Activated CD8-positive, alpha-beta T cell treated with anti-CD3 and anti-CD28 coated beads for 36 hours (primary cell): ENCODE measurements around the gene PDXP. TPM values are rescaled to one million over a fixed set of nuclear protein-coding genes. Genes with fewer than 3 reads are reported as not detected.
"Not testable (repeated sequence)": the region's sequence is repeated elsewhere in the genome, so short reads cannot be mapped to it uniquely, and the experiment has no call there.

Experiments
- ATAC-seq: fragments of 200-7000 bp; cut with Tn5 transposase; one replicate; pipeline ENCODE4 v1.10.0; 2021; ENCODE audit warnings: mild to moderate bottlenecking, moderate library complexity
- CTCF ChIA-PET: fragments of 350-600 bp; sonication (Branson Sonifier 250); formaldehyde crosslinking; loops from one replicate; lab custom pipeline; 2021; ENCODE audit warnings: antibody characterized with exemption; lab: Charles Lee
- POLR2A ChIA-PET: fragments of 350-600 bp; sonication (Branson Sonifier 250); formaldehyde crosslinking; loops from one replicate; lab custom pipeline; 2021; ENCODE audit warnings: antibody characterized with exemption; lab: Charles Lee
- DNase-seq: peaks from one replicate; pipeline ENCODE4 v3.0.0-alpha.2; 2020
- H3K27ac Mint-ChIP-seq: one replicate; pipeline ENCODE4 v1.8.0; 2021; ENCODE audit warnings: mild to moderate bottlenecking, mixed read lengths
- H3K27me3 Mint-ChIP-seq: one replicate; pipeline ENCODE4 v1.8.0; 2021; ENCODE audit warnings: mixed read lengths
- H3K36me3 Mint-ChIP-seq: one replicate; pipeline ENCODE4 v1.8.0; 2021; ENCODE audit warnings: low read depth, mixed read lengths
- H3K4me1 Mint-ChIP-seq: one replicate; pipeline ENCODE4 v1.8.0; 2021; ENCODE audit warnings: low read depth, mixed read lengths
- H3K4me3 Mint-ChIP-seq: one replicate; pipeline ENCODE4 v1.8.0; 2021; ENCODE audit warnings: mild to moderate bottlenecking, moderate library complexity, mixed read lengths
- H3K9me3 Mint-ChIP-seq: one replicate; pipeline ENCODE4 v1.8.0; 2021; ENCODE audit warnings: mixed read lengths
- CTCF ChIP-seq: fragments of 200-600 bp; IDR thresholded peaks from one replicate; pipeline ENCODE4 v1.8.0; 2022; ENCODE audit warnings: antibody characterized with exemption, mild to moderate bottlenecking
- intact Hi-C: fragments of 100-400 bp; cut with micrococcal nuclease; formaldehyde crosslinking; loops from one replicate; pipeline ENCODE4 v1.10.0; 2022
- total RNA-seq, 2 experiments: library from RNA; stranded (reverse); gene quantifications; one replicate each; pipeline ENCODE4 v1.2.3, GENCODE V29; 2021

The PDXP gene
- total RNA-seq, 2 experiments from 2014 or later, result 51.3 to 51.5 TPM

- Mint-ChIP-seq H3K27ac (no peak overlapping the region), H3K9me3 (no peaks in the 10 kb centered on the region), H3K4me1 (peaks cover 10% of the 10 kb centered on the region), H3K4me3 (no peak overlapping the region), H3K27me3 (no peaks in the 10 kb centered on the region), H3K36me3 (peaks cover 55% of the 10 kb centered on the region)
- intact Hi-C loops, result no loop called here
- ChIA-PET CTCF (interaction anchor here (0.7 to 68.1 kb wide), 2 partner anchors 23 to 160 kb away, joined by 3 to 1770 read pairs; partner anchors contain the start of genes GGA1 and SH3BP1), POLR2A (interaction anchor here (1.0 kb wide), 1 partner anchor 9 kb away, joined by 3 read pairs; no protein-coding TSS in a partner anchor)
- no peak for DNase-seq
- TF ChIP-seq CTCF, result no peak
- ATAC-seq, result no peak
Observed at GRCh38 chr22:37647928-37648327, 10.6 kb upstream of the PDXP start.

- no peak for ATAC-seq
- H3K27ac Mint-ChIP-seq, result no peak overlapping the region
- CTCF ChIA-PET, result interaction anchor here (1.2 to 68.1 kb wide), 2 partner anchors 17 to 25 kb away, joined by 3 to 1770 read pairs; partner anchors contain the start of genes GGA1 and SH3BP1
- DNase-seq, result no peak
- no peak for TF ChIP-seq CTCF
- H3K4me3 Mint-ChIP-seq, result no peak overlapping the region
- no peaks in the 10 kb centered on the region for H3K4me1 Mint-ChIP-seq
- intact Hi-C loops, result no loop called here
- no peaks in the 10 kb centered on the region for H3K9me3 Mint-ChIP-seq
- H3K27me3 Mint-ChIP-seq, result no peaks in the 10 kb centered on the region
- POLR2A ChIA-PET, result interaction anchor here (0.6 to 1.1 kb wide), 3 partner anchors 10 to 109 kb away, joined by 3 to 5 read pairs (median 4); partner anchors contain the start of gene SH3BP1
- H3K36me3 Mint-ChIP-seq, result peaks cover 45% of the 10 kb centered on the region
Observed at GRCh38 chr22:37650463-37651136, 7.9 kb upstream of the PDXP start.

GRCh38 chr22:37654563-37655251, 3.8 kb upstream of the PDXP start:
- H3K4me3 Mint-ChIP-seq, result no peak overlapping the region
- peaks cover 28% of the 10 kb centered on the region for H3K36me3 Mint-ChIP-seq
- DNase-seq (no peak), ATAC-seq (no peak)
- ChIA-PET POLR2A (interaction anchor here (0.8 to 2.3 kb wide), 5 partner anchors 12 to 21 kb away, joined by 3 to 7 read pairs (median 3); no protein-coding TSS in a partner anchor), CTCF (interaction anchor here (1.2 to 68.1 kb wide), 2 partner anchors 26 to 29 kb away, joined by 3 to 1770 read pairs; partner anchors contain the start of genes GGA1 and SH3BP1)
- H3K27me3 Mint-ChIP-seq, result no peaks in the 10 kb centered on the region
- no peak for TF ChIP-seq CTCF
- intact Hi-C loops, result no loop called here
- H3K27ac Mint-ChIP-seq, result no peak overlapping the region
- H3K4me1 Mint-ChIP-seq, result peaks cover 13% of the 10 kb centered on the region
- H3K9me3 Mint-ChIP-seq, result no peaks in the 10 kb centered on the region

- intact Hi-C loops, result no loop called here
- ATAC-seq (no peak), DNase-seq (no peak)
- TF ChIP-seq CTCF, result no peak
- ChIA-PET POLR2A (interaction anchor here (0.8 to 1.4 kb wide), 4 partner anchors 13 to 21 kb away, joined by 3 to 4 read pairs (median 3); no protein-coding TSS in a partner anchor), CTCF (interaction anchor here (68.1 kb wide), 1 partner anchor 30 kb away, joined by 1770 read pairs; the partner anchor contains the start of genes GGA1 and SH3BP1)
- peaks cover 18% of the 10 kb centered on the region for H3K4me1 Mint-ChIP-seq
- no peaks in the 10 kb centered on the region for H3K9me3 Mint-ChIP-seq
- H3K27ac Mint-ChIP-seq, result no peak overlapping the region
- H3K27me3 Mint-ChIP-seq, result no peaks in the 10 kb centered on the region
- no peak overlapping the region for H3K4me3 Mint-ChIP-seq
- H3K36me3 Mint-ChIP-seq, result peaks cover 23% of the 10 kb centered on the region
Observed at GRCh38 chr22:37655252-37655563, 3.3 kb upstream of the PDXP start.

GRCh38 chr22:37656583-37656982, 1.9 kb upstream of the PDXP start:
- CTCF ChIA-PET, result interaction anchor here (68.1 kb wide), 1 partner anchor 31 kb away, joined by 1770 read pairs; the partner anchor contains the start of genes GGA1 and SH3BP1
- H3K27ac Mint-ChIP-seq, result peak overlapping the region; percentile 49
- POLR2A ChIA-PET, result interaction anchor here (0.6 to 3.7 kb wide), 9 partner anchors 12 to 170 kb away, joined by 3 to 49 read pairs (median 5); partner anchors contain the start of genes LGALS1, MFNG and TRIOBP
- peaks cover 22% of the 10 kb centered on the region for H3K36me3 Mint-ChIP-seq
- H3K4me1 Mint-ChIP-seq, result peaks cover 31% of the 10 kb centered on the region
- intact Hi-C loops, H3K27me3 Mint-ChIP-seq, DNase-seq, ATAC-seq, H3K9me3 Mint-ChIP-seq, H3K4me3 Mint-ChIP-seq: not testable (repeated sequence)
